Liver (tissue), 9 donors: Measurements from ENCODE around the gene RYR2. TPM values are rescaled to one million over a fixed set of nuclear protein-coding genes. Genes with fewer than 3 reads are reported as not detected.

Experiments used
- DNase-seq: peaks from one replicate; pipeline ENCODE4 v3.0.0-alpha.2; 2017; ENCODE audit warnings: low spot score
- H3K27ac ChIP-seq, 2 donors: one replicate each; pipeline ENCODE4 v1.7.0; 2013; ENCODE audit warnings: inconsistent platforms in 2 of 2, low read length in 2 of 2, control low read depth in 1 of 2, low read depth in 1 of 2, mild to moderate bottlenecking in 1 of 2
- H3K27me3 ChIP-seq, 4 donors: one replicate each; pipeline versions ENCODE4 v1.6.1 to v1.7.0; 2013; ENCODE audit warnings: low read length in 3 of 4, inconsistent platforms in 1 of 4, mild to moderate bottlenecking in 1 of 4, moderate library complexity in 1 of 4; ENCODE audit not compliant: control insufficient read depth in 4 of 4, insufficient read depth in 4 of 4
- H3K36me3 ChIP-seq, 4 donors: one replicate each; pipeline versions ENCODE4 v1.6.1 to v1.7.0; 2013; ENCODE audit warnings: low read length in 3 of 4, mild to moderate bottlenecking in 3 of 4, low read depth in 1 of 4, moderate library complexity in 1 of 4; ENCODE audit not compliant: control insufficient read depth in 4 of 4, insufficient read depth in 3 of 4
- H3K4me1 ChIP-seq, 4 donors: one replicate each; pipeline versions ENCODE4 v1.6.1 to v1.7.0; 2013; ENCODE audit warnings: low read length in 3 of 4, mild to moderate bottlenecking in 3 of 4, moderate library complexity in 1 of 4; ENCODE audit not compliant: control insufficient read depth in 4 of 4, insufficient read depth in 4 of 4
- H3K4me3 ChIP-seq, 3 donors: one replicate each; pipeline versions ENCODE4 v1.6.1 to v1.7.0; 2013; ENCODE audit warnings: low read length in 3 of 3, control low read depth in 1 of 3, low read depth in 1 of 3, mild to moderate bottlenecking in 1 of 3
- H3K9ac ChIP-seq, 2 donors: one replicate each; pipeline ENCODE4 v1.7.0; 2013; ENCODE audit warnings: low read length in 2 of 2, mild to moderate bottlenecking in 2 of 2, moderate library complexity in 2 of 2, control low read depth in 1 of 2, low read depth in 1 of 2
- H3K9me3 ChIP-seq, 4 donors: one replicate each; pipeline versions ENCODE4 v1.6.1 to v1.7.0; 2013; ENCODE audit warnings: low read length in 3 of 4; ENCODE audit not compliant: control insufficient read depth in 4 of 4
- ATF3 ChIP-seq: IDR thresholded peaks from 2 replicates; pipeline ENCODE4 v1.6.1; 2016; ENCODE audit warnings: antibody characterized with exemption
- EGR1 ChIP-seq, 2 donors: IDR thresholded peaks; 2 replicates each; pipeline ENCODE4 v1.6.1; 2016 to 2018; ENCODE audit warnings: antibody characterized with exemption in 2 of 2, low read depth in 2 of 2
- FOXA1 ChIP-seq: IDR thresholded peaks from 2 replicates; pipeline ENCODE4 v1.6.1; 2016; ENCODE audit warnings: antibody characterized with exemption
- FOXA2 ChIP-seq: IDR thresholded peaks from 2 replicates; pipeline ENCODE4 v1.6.1; 2016; ENCODE audit warnings: antibody characterized with exemption
- GABPA ChIP-seq, 2 donors: IDR thresholded peaks in 1 of 2; conservative IDR thresholded peaks in 1 of 2; 2 replicates each; pipeline ENCODE4 v1.6.1; 2016; ENCODE audit warnings: antibody characterized with exemption in 2 of 2, mild to moderate bottlenecking in 1 of 2, moderate library complexity in 1 of 2
- HNF4A ChIP-seq, 2 donors: conservative IDR thresholded peaks; 2 replicates each; pipeline ENCODE4 v1.6.1; 2016; ENCODE audit warnings: antibody characterized with exemption in 2 of 2, mild to moderate bottlenecking in 2 of 2
- HNF4G ChIP-seq: IDR thresholded peaks from 2 replicates; pipeline ENCODE4 v1.6.1; 2016; ENCODE audit warnings: antibody characterized with exemption
- JUND ChIP-seq, 2 donors: IDR thresholded peaks; 2 replicates each; pipeline ENCODE4 v1.6.1; 2016; ENCODE audit warnings: antibody characterized with exemption in 2 of 2
- MAX ChIP-seq: IDR thresholded peaks from 2 replicates; pipeline ENCODE4 v1.6.1; 2016; ENCODE audit warnings: antibody characterized with exemption
- NR2F2 ChIP-seq: IDR thresholded peaks from 2 replicates; pipeline ENCODE4 v1.6.1; 2016; ENCODE audit warnings: antibody characterized with exemption
- RAD21 ChIP-seq, 2 donors: IDR thresholded peaks; 2 replicates each; pipeline ENCODE4 v1.6.1; 2016; ENCODE audit warnings: antibody characterized with exemption in 2 of 2, mild to moderate bottlenecking in 2 of 2
- REST ChIP-seq: IDR thresholded peaks from 2 replicates; pipeline ENCODE4 v1.6.1; 2016; ENCODE audit warnings: antibody characterized with exemption, mild to moderate bottlenecking
- RXRA ChIP-seq, 2 donors: IDR thresholded peaks; 2 replicates each; pipeline ENCODE4 v1.6.1; 2017 to 2018; ENCODE audit warnings: antibody characterized with exemption in 2 of 2, mild to moderate bottlenecking in 1 of 2
- SP1 ChIP-seq: IDR thresholded peaks from 2 replicates; pipeline ENCODE4 v1.6.1; 2018; ENCODE audit warnings: antibody characterized with exemption, mild to moderate bottlenecking
- TAF1 ChIP-seq: conservative IDR thresholded peaks from 2 replicates; pipeline ENCODE4 v1.6.1; 2016; ENCODE audit warnings: antibody characterized with exemption, mild to moderate bottlenecking
- YY1 ChIP-seq: IDR thresholded peaks from 2 replicates; pipeline ENCODE4 v1.6.1; 2016; ENCODE audit warnings: antibody characterized with exemption, mild to moderate bottlenecking
- ZBTB33 ChIP-seq: IDR thresholded peaks from 2 replicates; pipeline ENCODE4 v1.6.1; 2016; ENCODE audit warnings: antibody characterized with exemption
- WGBS: extraction: QIAGEN DNeasy Blood & Tissue Kit; methylation state at CpG from one replicate; pipeline ENCODE4 v1.1.7; 2013; 5-methylcytosine and 5-hydroxymethylcytosine counted together
- polyA plus RNA-seq, 2 donors: library from polyadenylated mRNA; stranded (reverse) in 1 of 2; unstranded in 1 of 2; fragments of 200-250 nt in 1 of 2; fragments of >200 nt in 1 of 2; fragmentation: Nextera tagmentation in 1 of 2; extraction: Ambion mirVana in 1 of 2; gene quantifications; one replicate each; pipeline versions ENCODE4 v1.2.1 to v1.2.3, GENCODE V29; 2013 to 2015
- total RNA-seq, 2 donors: library from RNA; depleted of rRNA; stranded (reverse); fragments of >200 nt; gene quantifications; one replicate each; pipeline ENCODE4 v1.2.3, GENCODE V29; 2014
- donor health status: healthy.
- donor health status: healthy.
- donor health status: healthy.
- donor health status: healthy.
- donor health status: healthy.

RYR2 gene
- total and polyA plus RNA-seq, 4 donors = 0.06 to 0.75 (median 0.31) TPM

GRCh38 chr1:237763137-237763536 lies 721.2 kb downstream of the RYR2 start:
- no peaks in the 10 kb centered on the region for H3K27me3 ChIP-seq
- H3K27ac ChIP-seq = no peak overlapping the region
- H3K4me1 ChIP-seq = peaks cover 0 to 8% (median 3%) of the 10 kb centered on the region in 4 donors
- no peak overlapping the region for H3K9ac ChIP-seq
- no peak overlapping the region for H3K4me3 ChIP-seq
- TF ChIP-seq ZBTB33 (no peak), MAX (no peak), SP1 (no peak), YY1 (no peak), HNF4G (no peak), EGR1 (IDR thresholded peaks at IDR 0.05; ENCODE audit: low read depth in 2 of 2) (no peak), JUND (IDR thresholded peaks at IDR 0.05) (no peak)
- no peak for DNase-seq
- 91% methylated on average over 7 of the region's 7 CpGs for WGBS
- H3K9me3 ChIP-seq = no peaks in the 10 kb centered on the region
- H3K36me3 ChIP-seq = no peaks in the 10 kb centered on the region

GRCh38 chr1:237763751-237764150 lies 721.8 kb downstream of the RYR2 start:
- Histone ChIP-seq H3K36me3 (no peaks in the 10 kb centered on the region), H3K27me3 (no peaks in the 10 kb centered on the region), H3K27ac (no peak overlapping the region), H3K4me1 (peaks cover 0 to 8% (median 3%) of the 10 kb centered on the region in 4 donors), H3K9me3 (no peaks in the 10 kb centered on the region), H3K4me3 (no peak overlapping the region), H3K9ac (no peak overlapping the region)
- no peak for TF ChIP-seq HNF4A (conservative IDR thresholded peaks at IDR 0.05)
- no peak for TF ChIP-seq EGR1 (IDR thresholded peaks at IDR 0.05; ENCODE audit: low read depth in 2 of 2)
- TF ChIP-seq MAX = no peak
- TF ChIP-seq REST = no peak
- TF ChIP-seq YY1 = no peak
- TF ChIP-seq NR2F2 = no peak
- WGBS = 68% methylated on average over 2 of the region's 2 CpGs
- no peak for DNase-seq

GRCh38 chr1:237769916-237770315 lies 727.9 kb downstream of the RYR2 start:
- Histone ChIP-seq H3K36me3 (no peaks in the 10 kb centered on the region), H3K9ac (no peak overlapping the region), H3K4me1 (no peaks in the 10 kb centered on the region), H3K4me3 (no peak overlapping the region), H3K27ac (no peak overlapping the region), H3K27me3 (no peaks in the 10 kb centered on the region), H3K9me3 (no peaks in the 10 kb centered on the region)
- 84% methylated on average over 2 of the region's 2 CpGs for WGBS
- no peak for DNase-seq
- TF ChIP-seq EGR1 (IDR thresholded peaks at IDR 0.05; ENCODE audit: low read depth in 2 of 2) = no peak
- no peak for TF ChIP-seq HNF4G
- TF ChIP-seq RAD21 (IDR thresholded peaks at IDR 0.05) = no peak
- no peak for TF ChIP-seq TAF1
- no peak for TF ChIP-seq REST
- no peak for TF ChIP-seq FOXA1
- no peak for TF ChIP-seq ATF3
- TF ChIP-seq GABPA (IDR thresholded peaks at IDR 0.05 in 1 of 2, conservative IDR thresholded peaks at IDR 0.05 in 1 of 2) = no peak
- TF ChIP-seq NR2F2 = no peak
- TF ChIP-seq FOXA2 = no peak
- no peak for TF ChIP-seq RXRA (IDR thresholded peaks at IDR 0.05)
- TF ChIP-seq HNF4A (conservative IDR thresholded peaks at IDR 0.05) = no peak
